Measurements from ENCODE around the gene THUMPD3.

The THUMPD3 gene

GRCh38 chr3:9362731-9363530 is at the start of gene THUMPD3:
Gene THUMPD3 (plus strand): TSS chr3:9363054. CDS start chr3:9365069, 2,015 bp downstream.
- DNase-seq, result peak; percentile 95

- DNase-seq, result peak; percentile 36
Measured at GRCh38 chr3:9314796-9315195, 48.1 kb upstream of the THUMPD3 start.

GRCh38 chr3:9316881-9317361 is 45.9 kb upstream of the THUMPD3 start:
- no peak for DNase-seq

- no peak for DNase-seq
Measured at GRCh38 chr3:9322780-9323179, 40.1 kb upstream of the THUMPD3 start.

- DNase-seq, result no peak
Measured at GRCh38 chr3:9324944-9325343, 37.9 kb upstream of the THUMPD3 start.

GRCh38 chr3:9327578-9327977 is 35.3 kb upstream of the THUMPD3 start:
- no peak for DNase-seq

- no peak for DNase-seq
Measured at GRCh38 chr3:9330166-9330703, 32.6 kb upstream of the THUMPD3 start.

GRCh38 chr3:9331171-9331570 is 31.7 kb upstream of the THUMPD3 start:
- DNase-seq, result no peak

GRCh38 chr3:9332250-9333030 is 30.4 kb upstream of the THUMPD3 start:
- DNase-seq, result no peak

- DNase-seq, result no peak
Measured at GRCh38 chr3:9339761-9340471, 22.9 kb upstream of the THUMPD3 start.

GRCh38 chr3:9340472-9340902 is 22.4 kb upstream of the THUMPD3 start:
- no peak for DNase-seq

GRCh38 chr3:9342696-9343095 is 20.2 kb upstream of the THUMPD3 start:
- DNase-seq, result no peak

GRCh38 chr3:9343115-9343514 is 19.7 kb upstream of the THUMPD3 start:
- DNase-seq, result no peak

GRCh38 chr3:9345041-9345440 is 17.8 kb upstream of the THUMPD3 start:
- no peak for DNase-seq

- no peak for DNase-seq
Measured at GRCh38 chr3:9346141-9346540, 16.7 kb upstream of the THUMPD3 start.

GRCh38 chr3:9347081-9347480 is 15.8 kb upstream of the THUMPD3 start:
- DNase-seq, result no peak

GRCh38 chr3:9347887-9348286 is 15.0 kb upstream of the THUMPD3 start:
- no peak for DNase-seq

GRCh38 chr3:9349321-9350117 is 13.3 kb upstream of the THUMPD3 start:
- DNase-seq, result peak; percentile 80

- DNase-seq, result no peak
Measured at GRCh38 chr3:9351709-9352126, 11.1 kb upstream of the THUMPD3 start.

- DNase-seq, result peak; percentile 77
Measured at GRCh38 chr3:9352917-9353752, 9.7 kb upstream of the THUMPD3 start.

Measured in NCI-H2029 (cell line).